Bone marrow (tissue), 2 donors: ENCODE data around the gene GRIK2.

Source experiments
- DNase-seq, 2 donors: peaks; one replicate each; lab custom pipeline; 2025; lab: John Stamatoyannopoulos, UW

Gene GRIK2

DNA sequence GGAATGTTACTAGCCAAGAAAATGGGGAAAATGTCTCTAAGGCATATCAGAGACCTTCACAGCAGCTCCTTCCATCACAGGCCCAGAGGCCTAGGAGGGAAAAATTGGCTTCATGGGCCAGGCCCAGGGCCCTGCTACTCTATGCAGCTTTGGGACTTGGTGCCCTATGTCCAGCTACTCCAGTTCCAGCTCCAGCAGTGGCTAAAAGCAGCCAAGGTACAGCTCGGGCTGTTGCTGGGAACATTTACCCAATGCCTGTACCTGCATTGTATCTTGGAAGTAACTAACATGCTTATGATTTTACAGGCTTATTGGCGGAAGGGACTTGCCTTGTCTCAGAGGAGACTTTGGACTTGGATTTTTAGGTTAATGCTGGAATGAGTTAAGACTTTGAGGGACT lies 390.6 kb downstream of the GRIK2 start:
- DNase-seq = no peak

DNA sequence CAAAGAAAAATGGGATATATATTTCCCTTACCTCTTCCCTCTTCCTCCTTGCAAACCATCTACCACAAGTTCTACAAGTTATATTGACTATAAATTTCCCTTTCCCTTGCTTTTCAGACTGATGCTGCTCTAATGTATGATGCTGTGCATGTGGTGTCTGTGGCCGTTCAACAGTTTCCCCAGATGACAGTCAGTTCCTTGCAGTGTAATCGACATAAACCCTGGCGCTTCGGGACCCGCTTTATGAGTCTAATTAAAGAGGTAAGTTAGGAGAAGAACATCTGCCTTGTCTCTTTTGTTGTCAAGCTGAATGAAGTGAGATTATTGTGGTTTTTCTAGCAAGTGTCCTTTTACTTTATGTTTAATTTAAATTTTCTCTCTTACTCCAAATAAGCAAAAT lies 406.0 kb downstream of the GRIK2 start:
- no peak for DNase-seq

DNA sequence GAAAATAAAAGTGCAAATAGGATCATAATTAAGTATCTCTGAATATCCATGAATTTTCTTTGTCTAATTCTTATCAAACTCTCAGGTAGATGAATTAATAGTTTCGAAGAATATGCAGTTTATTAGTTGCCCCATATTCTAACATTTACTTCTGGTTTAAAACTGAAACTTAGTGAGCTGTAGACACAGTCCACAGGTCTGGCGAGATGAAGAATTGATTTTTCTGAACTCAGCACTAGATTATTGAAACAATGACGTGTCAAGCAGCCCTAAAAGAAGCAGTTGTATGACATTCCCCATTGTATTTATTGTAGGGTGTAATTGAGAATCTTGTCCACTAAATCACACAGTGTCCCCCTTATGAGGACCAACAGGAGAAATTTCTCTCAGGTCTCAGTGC lies 407.1 kb downstream of the GRIK2 start:
- DNase-seq = no peak

DNA sequence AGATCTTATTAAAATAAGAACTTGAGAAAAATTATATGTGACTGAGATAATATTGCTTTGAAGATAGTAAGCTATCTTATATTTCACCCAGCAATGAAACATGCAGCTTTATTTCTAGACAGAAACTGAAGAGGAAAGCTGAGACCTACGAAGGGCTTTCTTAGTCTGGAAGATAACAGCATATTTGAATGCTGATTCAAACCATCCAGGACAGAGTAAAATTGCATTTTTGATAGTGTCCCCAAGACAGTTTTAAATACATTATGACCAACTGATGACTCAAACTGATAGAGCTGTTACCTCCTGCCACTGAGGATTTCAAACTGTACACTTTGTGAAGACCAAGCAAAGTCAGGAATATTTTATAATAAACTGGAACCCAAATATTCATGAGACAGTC lies 409.6 kb downstream of the GRIK2 start:
- no peak for DNase-seq

DNA sequence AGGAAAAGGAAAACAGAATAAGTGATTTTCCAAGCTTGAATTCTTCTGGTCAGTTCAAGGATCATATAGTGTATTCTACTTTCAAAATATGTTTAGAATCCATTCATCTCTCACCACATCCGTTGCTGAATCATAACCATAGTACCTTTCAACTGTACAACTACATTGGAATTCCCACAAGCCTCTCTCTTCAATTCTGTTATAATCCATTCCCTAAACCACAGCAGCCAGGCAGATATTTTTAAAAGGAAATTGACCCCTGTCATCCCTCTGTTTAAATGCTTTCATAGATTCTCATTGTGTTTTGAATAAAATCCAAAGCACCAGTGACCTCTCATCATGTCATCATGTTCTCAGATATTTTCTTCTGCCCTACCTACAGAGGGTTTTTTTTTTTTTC lies 412.7 kb downstream of the GRIK2 start:
- DNase-seq = no peak

DNA sequence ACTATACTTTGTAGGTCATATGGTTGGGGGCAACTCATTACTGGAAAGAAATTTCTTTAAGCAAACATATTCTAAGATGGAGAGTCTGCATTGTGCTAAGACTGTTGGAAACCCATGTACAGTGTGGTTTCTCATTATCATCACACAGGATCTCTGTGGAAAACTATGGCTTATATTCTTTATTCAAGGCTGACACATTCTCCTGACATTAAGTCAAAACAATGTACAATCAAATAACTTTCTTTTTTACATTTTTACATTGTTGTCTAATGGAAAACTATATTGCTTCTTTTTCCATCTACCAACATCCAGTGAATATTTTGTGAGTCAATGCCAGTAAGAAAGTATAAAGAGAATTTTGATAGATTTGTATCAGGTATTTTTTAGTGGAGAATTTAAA lies 417.6 kb downstream of the GRIK2 start:
- DNase-seq = no peak

DNA sequence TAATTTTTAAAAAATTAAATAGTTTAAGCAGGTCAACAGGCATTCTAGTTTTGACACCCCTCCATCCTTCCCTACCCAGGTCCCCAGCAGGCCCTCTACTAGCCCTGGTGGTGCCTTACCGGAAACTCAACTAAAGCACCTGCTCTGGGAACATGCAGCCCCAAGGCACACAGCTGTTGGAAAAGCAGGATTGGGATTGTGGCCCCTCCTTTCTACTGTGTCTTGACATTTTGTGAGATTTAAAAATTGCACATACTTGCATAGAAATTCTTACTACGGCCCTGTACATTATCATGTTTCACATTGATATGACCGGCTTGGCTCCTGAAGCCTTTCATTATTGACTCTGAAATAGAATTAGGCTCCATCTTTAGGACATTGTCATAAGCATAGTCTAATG lies 423.2 kb downstream of the GRIK2 start:
- DNase-seq = no peak

DNA sequence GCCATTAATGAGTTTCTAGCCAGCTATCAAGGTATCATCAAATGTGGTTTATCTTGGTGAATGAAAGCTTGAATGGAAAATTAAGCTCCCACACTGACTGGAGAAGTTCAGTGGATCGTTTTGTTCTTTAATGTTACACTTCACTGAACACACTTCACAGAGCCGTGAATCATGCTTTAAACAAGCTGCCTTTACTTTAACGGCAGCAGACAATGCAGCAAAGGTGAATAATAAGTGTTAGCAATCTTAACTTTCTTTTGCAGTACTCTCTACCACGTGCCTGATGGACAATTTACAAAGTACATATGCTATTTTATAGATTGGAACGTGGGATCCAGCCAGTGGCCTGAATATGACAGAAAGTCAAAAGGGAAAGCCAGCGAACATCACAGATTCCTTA lies 424.5 kb downstream of the GRIK2 start:
- no peak for DNase-seq

DNA sequence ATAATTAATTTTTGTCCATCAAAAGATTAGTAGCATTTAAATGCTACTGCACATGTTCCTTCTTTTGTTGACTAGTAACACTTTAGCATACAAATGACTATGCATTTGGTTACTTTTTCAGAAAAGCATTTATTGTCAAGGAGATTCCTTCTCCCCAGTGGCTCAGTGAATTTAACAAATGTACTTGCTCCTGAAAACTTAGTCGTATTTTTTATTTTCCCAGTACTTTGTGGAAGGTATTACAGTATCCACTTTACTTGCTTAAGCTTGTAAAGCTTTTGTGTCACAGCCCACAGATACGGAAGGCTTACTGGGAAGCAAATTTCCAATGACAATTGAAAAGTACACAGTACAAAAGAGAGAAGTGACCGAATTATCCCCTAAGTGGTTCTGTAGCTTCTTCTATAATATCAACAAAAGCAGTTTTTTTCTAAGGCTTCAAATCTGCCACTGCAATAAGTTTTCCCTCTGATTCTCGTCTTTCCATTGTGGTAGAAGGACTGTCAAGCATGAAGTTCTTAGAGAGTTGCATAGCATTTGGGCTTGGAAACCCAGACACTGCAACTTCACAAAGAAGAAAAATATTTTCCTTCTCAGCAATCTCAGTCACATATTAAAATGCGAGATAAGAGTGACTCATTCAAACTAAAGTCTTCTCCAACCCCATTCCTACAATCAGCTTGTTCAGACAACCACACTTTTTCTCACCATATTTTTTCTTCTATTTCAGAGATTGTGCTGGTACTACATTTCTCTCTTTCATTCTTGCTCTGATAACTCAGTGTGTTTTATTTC lies 431.2 kb downstream of the GRIK2 start:
- no peak for DNase-seq

DNA sequence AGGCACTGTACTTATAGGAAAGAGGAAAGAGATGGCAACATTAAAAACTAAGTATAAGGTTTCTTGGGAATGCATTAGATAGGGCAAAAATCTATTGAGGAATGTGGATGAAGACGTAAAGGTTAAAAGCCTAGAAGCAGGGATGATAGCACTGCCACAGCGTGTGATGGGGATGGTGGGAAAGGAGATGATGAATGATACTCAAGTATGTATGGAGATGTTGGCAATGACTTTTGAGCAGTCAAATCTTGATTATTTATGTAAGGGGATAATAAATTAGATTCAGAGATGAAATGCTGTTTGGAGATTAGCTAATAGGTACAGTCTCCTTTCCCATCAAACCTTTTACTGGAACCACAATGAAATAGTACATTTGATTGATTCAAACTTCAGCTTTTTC lies 432.8 kb downstream of the GRIK2 start:
- no peak for DNase-seq

DNA sequence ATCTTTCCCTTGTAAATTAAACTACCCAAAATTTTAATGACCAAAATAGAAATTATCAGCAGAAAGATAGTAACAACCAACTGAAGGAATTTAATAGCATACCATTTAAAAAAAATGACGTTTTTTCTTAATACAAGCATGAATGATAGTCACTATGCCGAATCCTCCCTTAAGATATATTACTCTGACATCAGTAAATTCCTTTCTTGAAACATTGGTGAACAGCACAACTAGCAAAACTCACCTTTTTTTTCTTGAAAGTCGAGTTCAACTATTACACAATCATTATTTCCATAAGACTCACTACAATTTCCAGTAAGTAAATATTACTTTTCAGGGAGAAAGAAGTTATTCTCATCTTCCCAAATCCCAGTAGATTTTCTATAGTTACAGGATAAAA lies 433.2 kb downstream of the GRIK2 start:
- DNase-seq = no peak

DNA sequence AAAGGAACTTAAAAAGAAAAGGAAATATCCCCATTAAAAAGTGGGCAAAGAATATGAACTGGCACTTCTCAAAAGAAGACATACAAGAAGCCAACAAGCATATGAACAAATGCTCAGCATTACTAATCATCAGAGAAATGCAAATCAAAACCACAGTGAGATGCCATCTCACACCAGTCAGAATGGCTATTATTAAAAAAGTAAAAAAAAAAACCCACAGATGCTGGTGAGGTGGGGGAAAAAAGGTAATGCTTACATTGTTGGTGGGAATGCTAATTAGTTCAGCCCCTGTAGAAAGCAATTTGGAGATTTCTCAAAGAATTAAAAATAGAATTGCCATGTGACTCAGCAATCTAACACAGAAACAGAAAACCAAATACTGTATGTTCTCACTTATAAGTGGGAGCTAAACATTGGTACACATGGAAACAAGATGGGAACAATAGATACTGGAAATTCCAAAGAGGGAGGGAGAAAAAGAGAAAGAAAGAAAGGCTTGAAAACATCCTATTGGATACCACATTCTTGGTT lies 437.1 kb downstream of the GRIK2 start:
- DNase-seq = no peak

DNA sequence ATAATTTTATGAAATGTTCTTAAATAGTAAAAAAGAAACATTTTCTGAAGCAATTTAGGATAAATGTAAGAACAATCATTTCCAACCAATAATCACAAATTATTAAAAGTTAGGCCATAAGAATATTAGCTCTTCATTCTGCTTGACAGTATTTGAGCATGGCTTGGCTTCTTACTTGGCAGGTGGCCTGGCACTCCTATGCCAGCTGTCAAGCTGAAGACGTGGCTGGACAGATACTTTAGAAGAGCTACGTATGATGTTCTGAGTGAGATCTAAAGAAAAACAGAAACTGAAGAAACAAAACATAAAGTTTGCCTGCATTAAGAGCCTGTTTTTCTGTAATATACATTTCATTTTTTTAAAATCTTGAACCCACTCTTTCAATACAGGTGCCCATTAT lies 438.9 kb downstream of the GRIK2 start:
- no peak for DNase-seq

DNA sequence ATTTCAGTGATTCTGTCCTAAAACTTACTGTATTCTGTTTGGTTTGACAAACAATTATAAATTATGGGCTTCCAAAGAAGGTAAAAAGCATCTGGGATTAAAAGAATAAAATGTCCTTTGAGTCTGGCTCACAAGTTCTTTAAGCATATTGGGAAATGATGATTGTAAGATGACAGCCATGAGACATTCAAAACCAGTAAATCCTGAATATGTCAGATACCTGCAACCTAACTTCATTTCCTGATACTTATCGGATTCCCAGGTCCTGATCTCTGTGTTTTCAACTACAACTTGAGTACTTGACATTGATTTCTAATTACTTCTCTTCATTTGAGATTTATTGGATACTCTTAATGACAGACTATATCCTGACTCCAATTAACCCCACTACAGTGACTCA lies 446.6 kb downstream of the GRIK2 start:
- no peak for DNase-seq

DNA sequence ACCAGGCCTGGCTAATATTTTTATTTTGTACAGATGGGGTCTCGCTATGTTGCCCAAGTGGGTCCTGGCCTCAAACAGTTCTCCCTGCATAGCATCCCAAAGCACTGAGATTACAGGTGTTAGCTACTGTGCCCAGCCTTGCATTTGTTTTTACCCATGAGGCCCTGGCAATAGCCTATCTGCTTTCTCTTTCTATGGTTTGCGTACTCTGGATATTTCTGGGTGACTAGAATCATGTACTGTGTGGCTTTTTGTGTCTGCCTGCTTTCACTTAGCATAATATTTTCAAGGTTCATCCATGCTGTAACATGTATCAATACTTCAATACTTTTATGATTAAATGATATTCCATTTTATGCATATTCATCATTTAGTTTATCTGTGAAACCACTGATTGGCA lies 451.7 kb downstream of the GRIK2 start:
- no peak for DNase-seq

DNA sequence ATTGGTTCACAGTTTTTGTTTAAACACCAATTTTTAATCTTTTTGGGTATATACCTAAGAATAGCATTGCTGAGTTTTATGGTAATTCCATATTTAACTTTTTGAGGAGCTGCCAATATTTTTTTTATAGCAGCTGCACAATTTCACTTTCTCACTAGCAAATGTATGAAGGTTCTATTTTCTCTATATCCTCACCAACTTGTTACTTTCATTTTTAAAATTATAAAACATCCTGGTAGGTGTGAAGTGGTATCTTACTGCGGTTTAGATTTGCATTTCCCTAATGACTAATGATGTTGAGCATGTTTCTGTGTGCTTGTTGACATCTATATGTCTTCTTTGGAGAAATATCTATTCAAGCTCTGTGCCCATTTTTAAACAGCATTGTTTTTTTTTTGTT lies 452.1 kb downstream of the GRIK2 start:
- DNase-seq = no peak

DNA sequence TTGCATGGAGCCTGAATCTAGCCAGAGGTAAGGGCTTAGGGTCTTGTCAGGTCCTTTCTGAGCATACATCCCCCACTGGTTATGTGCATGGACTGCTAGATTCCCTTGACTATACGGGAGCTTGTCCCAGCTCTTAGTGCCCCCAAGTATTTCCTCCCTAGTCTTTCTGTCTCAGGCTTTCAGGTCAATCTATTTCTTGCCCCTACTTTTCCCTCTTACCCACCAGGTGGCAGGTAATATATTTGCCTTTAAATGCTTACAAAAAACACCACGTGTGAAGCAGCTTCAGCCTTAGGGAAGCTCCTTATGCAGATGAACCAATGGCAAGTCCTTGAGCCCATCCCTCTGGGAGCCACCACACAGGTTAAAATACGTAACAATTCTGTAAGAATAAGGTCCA lies 454.2 kb downstream of the GRIK2 start:
- no peak for DNase-seq

DNA sequence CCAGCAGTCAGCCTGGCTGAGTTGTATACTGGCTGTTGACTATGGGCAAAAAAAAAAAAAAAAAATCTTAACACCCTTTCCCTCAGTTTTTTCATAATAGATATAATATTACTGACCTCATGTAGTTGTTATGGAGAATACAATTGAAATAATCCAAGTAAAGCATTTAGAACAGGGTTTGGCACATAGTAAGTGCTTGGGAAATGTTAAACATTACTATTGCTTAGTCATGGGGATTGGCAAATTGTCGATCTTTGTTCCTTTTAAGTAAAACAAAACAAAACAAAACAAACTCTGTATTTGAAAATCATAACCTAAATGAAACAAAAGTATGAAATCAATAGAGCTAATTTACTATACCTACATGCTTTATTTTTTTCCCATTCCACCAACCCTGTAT lies 458.4 kb downstream of the GRIK2 start:
- no peak for DNase-seq

DNA sequence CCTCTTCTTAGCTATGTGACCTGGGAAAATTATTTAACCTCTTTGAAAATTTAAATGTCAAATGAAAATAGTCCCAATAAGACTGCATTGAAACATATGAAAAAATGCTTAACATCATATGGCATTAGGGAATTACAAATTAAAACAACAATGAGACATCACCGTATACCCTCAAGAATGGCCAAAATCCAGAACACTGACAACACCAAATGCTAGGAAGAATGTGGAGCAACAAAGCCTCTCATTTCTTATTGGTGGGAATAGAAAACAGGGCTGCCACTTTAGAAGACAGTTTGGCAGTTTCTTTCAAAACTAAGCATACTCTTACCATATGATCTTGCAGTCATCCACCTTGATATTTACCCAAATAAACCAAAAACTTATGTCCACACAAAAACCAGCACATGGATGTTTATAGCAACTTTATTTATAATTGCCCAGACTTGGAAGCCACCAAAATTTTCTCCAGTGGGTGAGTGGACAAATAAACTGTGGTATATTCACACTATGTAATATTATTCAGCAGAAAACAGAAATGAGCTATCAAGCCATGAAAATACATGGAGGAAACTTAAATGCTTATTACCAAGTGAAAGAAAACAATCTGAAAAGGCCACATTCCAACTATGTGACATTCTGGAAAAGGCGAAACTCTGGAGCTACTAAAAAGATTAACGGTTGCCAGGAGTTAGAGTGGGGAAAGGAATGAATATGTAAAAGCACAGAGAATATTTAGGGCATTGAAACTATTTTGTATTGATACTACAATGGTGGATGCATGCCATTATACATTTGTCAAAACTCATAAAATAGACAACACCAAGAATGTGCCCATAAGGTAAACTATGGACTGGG lies 459.9 kb downstream of the GRIK2 start:
- no peak for DNase-seq

DNA sequence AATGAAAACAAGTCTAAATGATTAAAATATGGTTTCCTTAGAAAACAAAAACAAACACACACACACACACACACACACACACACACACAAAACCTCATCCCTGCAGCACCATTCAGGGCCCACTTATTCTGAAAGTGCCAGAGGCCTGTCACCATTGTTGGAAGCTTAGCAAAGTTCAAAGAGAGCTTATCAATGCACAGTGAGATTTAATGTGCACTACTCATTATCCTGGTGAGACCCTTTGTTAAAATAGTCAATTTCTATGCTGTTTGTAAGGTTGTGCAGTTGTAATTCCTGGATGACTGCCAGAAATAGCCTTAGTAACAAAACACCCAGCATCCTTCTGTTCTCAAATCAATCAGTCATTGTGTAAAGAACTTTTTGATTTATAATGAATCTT lies 482.9 kb downstream of the GRIK2 start:
- no peak for DNase-seq

DNA sequence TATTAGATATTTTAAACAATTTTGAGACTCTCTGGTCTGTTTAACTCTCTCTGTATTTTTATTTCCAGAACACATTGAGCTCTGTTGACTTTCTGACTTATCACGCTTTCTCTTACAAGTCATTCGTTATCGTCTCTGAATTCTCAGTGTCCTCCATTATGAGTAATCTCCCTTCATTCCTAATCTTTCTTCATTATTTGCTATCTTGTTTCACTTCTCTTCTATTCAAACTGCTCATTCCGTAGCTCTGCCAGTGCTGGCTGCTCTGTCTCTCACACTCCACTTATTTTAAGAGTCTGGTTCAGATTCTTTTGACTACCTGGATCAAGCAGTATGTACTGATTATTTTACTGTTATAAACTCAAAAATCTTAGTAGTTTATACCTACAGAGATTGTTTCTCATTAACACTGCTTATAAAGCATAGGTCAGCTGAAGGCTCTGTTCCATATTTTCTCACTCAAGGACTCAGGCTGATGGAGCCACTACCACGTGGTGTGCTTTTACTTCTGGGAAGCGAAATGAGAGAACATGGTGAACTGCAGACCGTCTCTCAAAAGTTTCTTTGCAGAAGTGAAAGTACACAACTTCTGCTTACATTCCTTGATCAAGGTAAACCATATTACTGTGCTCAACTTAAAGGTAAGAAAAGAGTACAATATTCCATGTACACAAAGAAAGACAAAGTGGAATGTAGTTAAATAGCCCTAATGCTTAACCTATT lies 485.2 kb downstream of the GRIK2 start:
- DNase-seq = no peak

DNA sequence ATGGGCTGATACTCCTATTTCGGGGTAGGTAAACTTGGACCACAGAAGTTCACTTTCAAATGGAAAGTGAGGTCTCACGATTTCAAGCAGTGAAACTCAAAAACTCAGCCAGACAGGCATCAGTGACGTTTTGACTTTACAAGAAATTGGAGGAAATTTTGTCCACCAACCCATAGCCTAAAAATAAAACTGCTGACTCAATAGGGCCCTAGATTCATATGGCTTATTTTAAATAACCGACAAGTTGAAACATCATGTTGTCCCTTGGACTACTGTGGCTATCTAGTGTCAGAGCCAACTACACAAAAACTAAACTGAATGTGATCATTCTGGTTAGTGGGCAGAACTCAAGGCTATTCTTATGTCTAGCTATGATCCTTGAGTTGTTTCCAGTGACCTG lies 486.3 kb downstream of the GRIK2 start:
- no peak for DNase-seq

DNA sequence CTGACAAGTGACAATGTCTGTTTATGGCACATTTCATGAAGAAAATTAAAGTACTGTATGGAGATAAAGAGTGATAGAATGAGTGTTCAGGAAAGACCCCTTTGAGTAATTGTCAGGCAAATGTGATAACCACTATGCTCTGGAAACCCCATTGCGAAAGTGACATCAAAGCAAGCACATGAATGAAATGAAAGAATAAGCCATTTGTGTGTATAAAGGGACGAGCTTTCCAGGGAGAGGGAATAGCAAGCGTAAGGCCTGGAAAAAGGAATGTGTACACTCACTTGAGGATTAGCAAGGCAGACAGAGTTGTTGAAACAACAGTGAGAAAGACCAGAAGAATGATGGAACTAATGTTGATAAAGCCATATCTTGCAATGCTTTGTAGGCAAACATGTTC lies 490.0 kb downstream of the GRIK2 start:
- no peak for DNase-seq
